Dermis microvascular lymphatic vessel endothelial cell (primary cell): ENCODE measurements around the gene HECTD4. TPM values are rescaled to one million over a fixed set of nuclear protein-coding genes. Genes with fewer than 3 reads are reported as not detected.

Experiments
- DNase-seq, 2 donors: peaks; one replicate each; pipeline versions ENCODE4 v3.0.0 to v3.0.0-alpha.2; 2010; ENCODE audit warnings: low read depth in 2 of 2
- total RNA-seq: library from RNA; depleted of rRNA; stranded (reverse); fragments of >200 nt; gene quantifications from 2 replicates; pipeline ENCODE4 v1.2.1, GENCODE V29; 2014

The HECTD4 gene
- total RNA-seq, 1 donor from 2014 or later: 11.2 TPM

DNA sequence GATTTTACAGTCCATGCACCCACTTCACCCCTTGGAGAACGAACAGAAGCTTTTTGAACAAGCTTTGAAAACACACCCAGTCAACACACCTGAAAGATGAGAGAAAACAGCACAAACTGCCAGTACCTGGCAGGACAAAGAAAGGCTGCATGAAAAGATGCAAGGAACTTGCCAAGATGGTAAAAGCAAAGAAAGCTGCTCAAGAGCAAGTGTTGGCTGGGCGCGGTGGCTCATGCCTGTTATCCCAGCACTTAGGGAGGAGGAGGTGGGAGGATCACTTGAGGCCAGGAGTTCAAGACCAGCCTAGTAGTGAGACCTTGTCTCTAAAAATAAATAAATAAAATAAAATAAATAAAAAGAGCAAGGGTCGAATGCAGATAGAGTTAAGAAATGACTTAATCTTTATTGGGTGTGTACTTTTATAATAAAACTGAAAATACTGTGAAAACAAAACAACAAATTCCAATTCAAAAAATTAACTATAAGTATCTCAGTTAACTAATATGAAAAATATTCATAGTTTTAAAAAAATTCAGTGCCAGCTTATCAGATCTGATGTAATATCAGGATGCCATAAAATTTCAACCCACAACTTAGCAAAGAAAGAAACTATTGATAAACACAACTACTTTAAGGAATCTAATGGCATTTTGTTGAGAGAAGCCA is 59.2 kb downstream of the HECTD4 start:
- no peak for DNase-seq

DNA sequence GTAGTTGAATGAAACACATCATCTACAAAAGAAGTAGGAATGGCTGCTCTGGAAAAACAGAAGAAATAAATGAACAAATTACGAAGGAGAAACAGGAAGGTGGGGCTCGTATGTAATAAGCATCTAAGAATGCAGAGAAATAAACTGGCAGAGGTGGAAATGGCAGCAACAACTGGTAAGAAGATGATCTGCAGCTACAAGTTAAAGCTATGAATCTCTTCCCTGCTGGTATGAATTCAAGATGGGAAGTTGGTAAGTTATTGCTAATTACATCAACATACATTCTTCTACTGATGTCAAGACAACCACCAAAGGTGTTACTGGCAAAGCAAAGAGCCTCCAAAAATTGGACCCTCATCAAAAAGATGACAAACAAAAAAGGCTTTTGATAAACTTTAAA is 59.8 kb downstream of the HECTD4 start:
- no peak for DNase-seq

DNA sequence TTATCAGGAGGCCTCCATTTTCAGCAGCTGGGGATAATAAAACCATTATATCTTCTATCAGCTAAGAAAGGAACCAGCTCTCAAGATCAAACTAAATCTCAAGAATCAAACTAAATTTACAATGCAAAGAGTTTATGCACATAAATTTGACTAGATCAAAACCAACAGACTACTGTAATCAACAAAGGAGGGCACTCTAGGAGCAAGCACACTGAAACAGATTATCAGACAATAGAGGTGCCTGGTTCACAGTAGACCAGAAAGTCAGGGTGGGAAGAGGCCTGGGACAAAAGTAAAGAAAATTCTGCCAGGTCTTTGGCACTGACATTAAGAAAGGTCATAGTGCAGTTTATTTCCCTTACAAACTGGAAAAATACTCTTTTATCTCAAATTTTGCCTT is 61.0 kb downstream of the HECTD4 start:
- DNase-seq: no peak

DNA sequence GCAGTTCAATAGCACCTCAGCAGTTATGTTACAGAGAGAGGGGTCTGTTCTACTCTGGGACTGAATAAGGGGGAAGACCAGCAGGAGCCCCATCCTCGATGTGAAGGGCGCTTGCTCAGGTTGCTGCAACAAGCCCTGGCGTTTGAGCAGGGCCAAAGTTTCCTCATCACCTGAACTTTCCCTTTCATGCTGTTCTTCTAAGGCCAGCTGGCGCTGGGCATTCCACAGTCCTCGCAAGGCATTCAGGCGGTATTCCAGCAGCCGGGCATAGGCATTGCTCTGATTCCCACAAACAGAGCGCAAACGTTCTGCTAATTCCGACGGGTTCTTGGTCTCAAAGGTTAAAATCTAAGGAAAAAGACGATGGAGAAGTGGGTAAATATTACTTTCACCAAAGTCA is 62.8 kb downstream of the HECTD4 start:
- DNase-seq: no peak

DNA sequence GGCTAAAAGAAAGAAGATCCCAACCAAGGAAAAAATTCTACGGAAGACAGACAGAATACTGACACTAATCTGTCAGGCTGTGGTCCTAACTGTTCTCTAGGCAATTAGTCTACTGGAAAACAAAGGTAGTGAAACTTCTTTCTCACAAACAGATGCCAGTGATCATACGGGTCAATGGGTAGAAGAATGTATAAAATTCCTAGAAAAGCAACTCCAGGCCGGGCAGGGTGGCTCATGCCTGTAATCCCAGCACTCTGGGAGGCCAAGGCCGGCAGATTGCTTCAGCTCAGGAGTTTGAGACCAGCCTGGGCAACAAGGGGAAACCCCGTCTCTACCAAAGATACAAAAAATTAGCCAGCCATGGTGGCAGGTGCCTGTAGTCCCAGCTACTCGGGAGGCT is 64.8 kb downstream of the HECTD4 start:
- DNase-seq: no peak

DNA sequence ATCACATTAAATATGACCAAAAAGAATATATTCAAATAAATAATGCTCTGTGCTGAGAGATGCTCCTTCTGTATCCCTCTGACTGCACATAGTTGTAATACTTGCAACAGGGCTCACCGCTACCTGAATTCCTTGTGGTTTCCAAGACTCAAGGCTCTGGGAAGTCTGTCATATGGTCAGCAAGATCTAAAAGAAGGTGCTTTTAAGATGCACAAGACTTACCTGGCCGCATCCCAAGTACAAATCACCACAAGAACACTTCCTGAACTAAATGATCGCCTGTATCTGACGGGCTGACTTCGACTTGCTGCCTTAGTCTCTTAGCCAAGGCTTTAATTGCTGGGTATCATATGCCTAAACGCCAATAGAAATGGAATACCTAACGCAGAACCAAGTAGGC is 67.2 kb downstream of the HECTD4 start:
- DNase-seq: no peak

DNA sequence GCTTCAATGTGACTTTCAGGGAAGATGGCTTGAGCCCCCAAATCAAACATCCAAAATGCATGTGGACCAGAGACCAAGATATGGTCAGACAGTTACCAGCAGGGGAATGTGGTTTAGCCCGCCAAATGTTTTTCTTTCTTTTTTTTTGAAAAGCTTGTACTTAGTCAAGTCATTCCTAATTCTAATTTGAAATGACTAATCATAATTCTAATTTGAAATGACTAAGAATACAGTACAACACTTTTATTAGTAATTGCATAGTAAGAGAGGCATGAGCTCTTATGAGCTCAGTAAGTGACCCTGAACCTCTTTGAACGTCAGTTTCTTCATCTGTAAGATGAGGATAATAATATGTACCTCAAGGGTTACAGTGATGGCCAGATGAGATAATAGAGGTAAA is 72.4 kb downstream of the HECTD4 start:
- no peak for DNase-seq

DNA sequence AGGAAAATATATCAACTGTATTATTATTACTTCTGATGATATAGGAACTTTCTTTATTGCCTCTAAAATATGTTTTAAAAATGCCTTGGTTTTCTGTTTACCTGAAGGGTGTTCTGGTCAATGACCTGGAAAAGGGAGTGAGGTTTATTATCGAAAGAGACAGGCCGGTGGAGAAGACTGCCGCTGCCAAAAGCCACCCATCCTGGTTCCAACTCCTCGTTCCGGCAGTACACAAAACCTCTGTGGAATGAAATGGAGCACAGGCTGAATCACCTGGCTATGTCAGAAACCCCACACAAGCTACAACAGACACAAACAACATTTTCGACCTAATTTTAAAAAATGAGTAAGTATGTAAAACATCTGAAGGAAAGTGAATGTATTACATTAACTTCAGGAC is 73.6 kb downstream of the HECTD4 start:
- no peak for DNase-seq

DNA sequence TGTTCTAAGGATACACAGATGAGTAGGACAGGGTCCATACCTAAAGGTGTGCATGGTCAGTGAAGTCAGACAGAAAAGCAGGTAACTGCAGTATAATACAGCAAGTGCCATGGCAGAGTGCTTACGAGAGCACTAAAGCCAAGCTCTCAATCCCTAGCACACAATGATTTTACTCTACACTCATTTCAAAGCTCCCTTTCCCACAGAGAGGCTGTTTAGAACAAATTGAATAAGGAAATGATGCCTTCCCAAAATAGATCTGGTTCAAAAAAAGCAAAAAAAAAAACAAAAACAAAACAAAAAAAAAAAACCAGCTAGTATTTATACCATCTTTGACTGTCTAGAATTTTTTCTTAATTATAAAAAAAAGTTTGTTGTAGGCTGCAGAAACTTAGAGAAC is 74.1 kb downstream of the HECTD4 start:
- no peak for DNase-seq

DNA sequence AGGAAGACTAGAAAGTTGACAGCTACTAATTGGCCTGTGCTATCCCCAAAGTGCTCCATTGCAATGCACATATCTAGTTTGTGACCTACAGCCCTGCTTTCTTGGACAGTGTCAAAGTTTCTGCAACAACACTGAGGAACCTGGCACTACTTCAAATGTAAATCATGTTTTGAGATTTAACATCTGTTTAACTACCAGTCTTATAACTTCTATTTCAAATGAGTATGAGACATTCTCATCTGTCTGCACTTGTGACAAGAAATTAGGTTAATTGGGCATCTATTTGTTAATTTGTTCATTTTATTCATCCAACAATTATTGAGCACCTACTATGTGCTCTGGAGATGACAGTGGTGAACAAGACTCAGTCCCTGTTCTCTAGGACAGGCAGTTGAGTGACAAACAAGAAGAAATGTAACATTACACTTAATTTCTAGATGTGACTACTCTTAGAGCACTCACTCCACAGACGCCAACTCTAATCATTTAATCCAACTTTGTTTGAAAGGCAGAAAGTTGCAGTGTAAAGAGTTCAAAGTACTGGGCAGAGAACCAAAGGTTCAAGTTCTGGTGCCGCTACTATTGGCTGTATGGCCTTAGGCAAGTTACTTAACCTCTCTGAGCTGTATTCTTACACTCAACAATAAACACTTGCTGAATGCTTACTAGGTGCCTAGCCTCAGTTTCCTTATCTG is 74.8 kb downstream of the HECTD4 start:
- no peak for DNase-seq

DNA sequence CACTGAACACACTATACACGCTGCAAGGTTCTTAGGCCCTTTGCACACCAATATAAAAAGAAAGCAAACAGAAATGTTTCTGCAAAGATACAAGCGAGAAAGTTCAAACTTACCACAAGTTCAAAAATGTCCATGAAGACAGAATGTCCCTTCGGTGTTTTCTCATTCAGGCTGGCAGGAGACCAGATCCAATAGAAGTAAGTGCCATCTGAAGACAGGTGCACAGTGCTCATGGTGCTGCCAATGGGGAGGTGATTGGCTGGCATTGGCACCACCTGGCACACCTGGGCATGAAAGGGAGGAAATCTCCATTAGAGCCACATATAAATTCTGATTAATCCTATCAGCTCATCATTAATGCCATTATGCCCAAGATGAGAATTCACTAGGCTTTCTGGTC is 76.3 kb downstream of the HECTD4 start:
- no peak for DNase-seq

DNA sequence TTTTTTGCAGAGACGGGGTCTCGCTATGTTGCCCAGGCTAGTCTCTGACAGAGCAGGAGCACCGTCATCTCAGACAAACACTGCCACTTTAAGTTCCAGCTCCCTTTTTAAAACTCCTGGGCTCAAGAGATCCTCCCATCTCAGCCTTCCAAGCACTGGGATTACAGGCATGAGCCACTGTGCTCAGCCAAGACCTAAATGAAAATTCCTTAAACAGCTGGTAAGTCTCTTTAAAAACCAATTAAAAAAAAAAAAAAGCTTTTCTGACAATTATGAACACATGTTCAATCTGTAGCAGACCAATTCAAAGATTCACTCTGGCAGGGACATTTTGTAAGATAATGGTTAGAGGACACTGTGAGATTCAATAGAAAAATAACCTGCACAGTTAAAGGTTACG is 77.8 kb downstream of the HECTD4 start:
- DNase-seq: no peak

DNA sequence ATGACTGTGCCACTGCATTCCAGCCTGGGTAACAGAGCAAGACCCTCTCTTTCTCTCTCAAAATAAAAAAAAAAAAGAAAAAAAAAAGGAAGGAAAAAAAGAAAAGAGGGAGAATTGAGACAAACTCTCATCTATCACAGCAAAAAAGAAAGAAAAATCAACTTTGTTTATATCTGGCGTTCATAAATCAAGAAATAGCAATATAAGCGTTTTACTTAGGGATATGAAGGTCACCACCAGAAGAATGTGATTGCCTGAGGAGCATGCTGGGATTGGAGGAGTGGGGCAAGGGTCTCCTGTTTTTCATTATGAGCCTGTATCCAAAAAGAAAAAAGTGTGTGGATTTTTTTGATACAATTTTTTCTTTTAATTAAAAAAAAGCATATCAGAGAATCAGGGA is 78.4 kb downstream of the HECTD4 start:
- no peak for DNase-seq

DNA sequence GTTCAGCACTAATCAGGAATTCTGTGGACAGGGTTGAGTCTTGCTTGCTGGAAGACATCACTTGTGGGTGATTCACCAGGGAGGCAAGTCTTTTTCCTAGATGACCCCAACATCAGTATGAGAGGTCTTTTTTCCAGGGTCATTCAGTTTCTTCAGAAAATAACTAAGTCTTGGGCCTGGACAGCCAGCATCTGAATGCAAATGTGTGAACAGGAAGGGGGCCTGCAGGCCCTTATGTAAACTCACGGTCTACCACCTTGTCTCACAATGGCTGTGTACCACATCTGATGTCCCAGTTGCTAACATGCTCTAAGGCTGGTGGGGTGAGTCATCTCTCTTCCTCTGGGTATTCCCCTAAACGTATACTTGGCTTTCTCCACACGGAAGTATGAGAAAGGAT is 79.2 kb downstream of the HECTD4 start:
- peak; percentile 3 to 88 for DNase-seq

DNA sequence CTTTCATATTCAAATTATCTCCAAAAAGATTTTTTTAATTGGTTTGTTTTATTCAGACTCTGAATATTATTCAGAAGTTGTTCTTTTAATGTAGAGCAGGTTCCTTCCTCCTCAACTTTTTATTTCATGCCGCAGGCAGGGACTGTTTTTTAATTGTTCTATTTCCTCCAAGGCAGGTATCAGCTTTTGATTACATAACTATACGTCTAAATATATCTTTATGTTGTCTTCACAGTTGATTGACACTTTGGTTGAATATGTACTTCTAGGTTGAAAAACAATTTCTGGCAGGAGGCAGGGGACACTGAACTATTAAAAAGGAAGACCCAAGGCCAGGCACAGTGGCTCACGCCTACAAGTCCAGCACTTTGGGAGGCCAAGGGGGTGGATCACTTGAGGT is 82.5 kb downstream of the HECTD4 start:
- no peak for DNase-seq

DNA sequence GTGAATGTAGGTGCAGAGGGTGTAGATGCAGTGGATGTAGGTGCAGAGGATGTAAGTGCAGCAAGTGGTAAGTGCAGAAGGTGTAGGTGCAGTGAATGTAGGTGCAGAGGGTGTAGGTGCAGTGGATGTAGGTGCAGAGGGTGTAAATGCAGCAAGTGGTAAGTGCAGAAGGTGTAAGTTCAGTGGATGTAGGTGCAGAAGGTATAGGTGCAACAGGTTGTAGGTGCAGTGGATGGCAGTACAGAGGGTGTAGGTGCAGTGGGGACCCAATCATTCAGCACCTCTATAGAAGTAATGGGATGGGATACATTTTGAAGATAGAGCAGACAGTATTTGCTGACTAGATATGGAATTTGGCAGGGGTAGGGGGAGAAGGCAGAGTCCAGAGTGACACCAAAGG is 85.0 kb downstream of the HECTD4 start:
- DNase-seq: no peak

DNA sequence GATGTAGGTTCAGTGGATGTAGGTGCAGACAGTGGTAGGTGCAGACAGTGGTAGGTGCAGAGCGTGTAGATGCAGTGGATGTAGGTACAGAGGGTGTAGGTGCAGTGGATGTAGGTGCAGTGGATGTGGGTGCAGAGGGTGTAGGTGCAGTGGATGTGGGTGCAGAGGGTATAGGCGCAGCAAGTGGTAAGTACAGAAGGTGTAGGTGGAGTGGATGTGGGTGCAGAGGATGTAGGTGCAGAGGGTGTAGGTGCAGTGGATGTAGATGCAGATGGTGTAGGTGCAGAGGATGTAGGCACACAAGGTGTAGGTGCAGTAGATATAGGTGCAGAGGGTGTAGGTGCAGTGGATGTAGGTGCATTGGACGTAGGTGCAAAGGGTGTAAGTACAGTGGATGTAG is 86.0 kb downstream of the HECTD4 start:
- no peak for DNase-seq

DNA sequence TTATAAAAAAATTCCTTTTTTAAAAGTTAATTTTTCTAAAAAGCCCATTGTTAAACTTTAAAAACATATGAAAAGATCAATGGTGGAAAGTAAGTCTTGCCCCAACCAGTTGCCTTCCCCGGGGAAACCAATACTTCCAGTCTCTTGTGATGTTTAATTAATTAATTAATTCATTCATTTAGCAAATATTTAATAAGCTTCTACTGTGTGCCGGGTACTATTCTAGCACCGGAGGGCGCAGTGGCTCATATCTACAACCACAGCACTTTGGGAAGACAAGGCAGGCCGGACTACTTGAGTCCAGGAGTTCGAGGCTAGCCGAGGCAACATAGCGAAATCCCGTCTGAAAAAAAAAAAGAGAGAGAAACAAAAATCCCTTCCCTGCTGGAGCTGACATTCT is 87.4 kb downstream of the HECTD4 start:
- DNase-seq: peak in 1 of 2 donors; percentile 36

DNA sequence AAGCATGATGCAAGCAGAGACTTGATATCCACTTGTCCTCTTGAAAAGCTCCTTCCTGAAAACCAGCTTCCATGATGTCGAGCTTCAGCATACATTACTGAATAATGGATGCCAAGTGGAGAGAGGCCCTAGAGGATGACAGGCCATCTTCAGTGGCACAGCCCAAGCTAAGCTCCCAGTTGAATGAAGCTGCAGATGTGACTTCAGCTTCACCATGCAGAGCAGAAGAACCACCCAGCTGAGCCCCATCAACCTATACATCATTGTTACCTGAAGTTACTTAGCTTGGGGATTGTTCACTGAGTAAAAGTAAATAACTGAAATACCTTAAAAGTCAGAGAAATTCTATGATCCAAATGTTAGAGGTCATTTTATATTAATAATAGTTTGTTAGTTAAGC is 93.6 kb downstream of the HECTD4 start:
- no peak for DNase-seq

DNA sequence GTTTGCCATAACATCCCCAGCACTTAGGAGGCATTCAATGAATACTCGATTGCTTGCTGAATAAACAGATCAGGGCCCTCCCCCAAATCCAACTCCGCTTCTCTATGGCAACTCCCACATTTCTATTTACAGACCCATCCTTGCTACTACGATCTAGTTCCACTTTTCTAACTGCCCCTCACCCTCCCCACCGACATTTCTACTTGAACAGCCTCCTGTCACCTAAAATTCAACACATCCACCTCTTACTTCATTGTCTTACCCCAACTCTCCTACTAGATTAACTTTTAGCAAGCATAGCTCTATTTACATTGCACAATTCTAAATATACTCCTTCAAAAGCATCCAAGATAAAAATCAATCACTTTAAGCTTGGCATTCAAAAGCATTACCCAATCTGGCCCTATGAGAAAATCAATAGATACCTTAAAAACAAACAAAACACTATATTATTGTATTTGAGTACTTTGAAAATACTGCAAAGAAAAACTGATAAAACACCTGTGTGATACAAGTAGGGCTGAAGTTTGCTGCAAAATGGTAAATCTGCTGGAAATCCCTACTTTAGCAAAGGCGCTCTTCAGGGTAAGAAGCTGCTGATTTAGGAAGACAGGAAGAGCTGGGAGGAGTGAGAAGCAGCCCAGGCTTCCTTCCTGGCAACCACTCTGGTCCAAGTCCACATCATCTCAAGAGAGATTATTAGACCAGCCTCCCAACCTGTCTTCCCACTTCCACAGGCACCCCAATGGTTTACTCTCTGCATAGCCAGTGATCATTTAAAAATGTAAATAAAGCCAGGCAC is 96.4 kb downstream of the HECTD4 start:
- no peak for DNase-seq

DNA sequence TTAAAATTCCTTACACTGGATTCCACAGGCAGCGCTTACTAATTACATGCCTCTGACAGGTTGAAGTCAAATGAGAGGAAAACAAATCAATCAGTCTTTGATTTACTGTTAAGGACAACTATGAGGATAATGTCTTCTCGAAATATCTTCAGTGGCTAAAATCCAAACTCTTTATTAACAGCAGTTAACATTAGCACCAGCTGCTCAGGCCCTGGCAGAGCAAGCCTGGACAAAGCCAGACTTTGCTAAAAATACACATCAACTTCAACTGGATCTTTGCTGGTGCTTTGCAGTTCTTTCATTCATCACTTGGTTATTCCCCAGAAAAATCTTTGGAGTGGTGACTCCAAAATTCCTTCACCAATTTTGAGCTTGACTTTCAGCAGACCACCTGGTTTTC is 98.7 kb downstream of the HECTD4 start:
- no peak for DNase-seq

DNA sequence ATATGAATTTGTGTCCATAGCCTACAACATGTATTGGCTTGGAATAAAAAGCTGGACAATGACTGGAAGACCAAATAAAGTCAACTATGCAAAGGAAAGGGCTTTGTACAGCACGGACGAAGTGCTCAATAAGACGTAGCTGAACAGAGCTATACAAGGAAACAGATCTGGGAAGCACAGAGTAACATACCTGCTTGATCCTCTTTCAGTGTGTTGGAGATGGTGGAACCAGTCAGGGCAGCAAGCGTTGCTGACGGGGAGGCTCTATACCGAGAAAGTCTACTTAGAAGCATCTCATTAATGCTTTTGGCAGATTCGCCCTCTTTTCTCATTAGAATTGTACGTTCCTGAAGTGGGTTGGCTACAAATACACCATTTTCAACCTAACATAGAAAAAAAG is 99.3 kb downstream of the HECTD4 start:
- no peak for DNase-seq

DNA sequence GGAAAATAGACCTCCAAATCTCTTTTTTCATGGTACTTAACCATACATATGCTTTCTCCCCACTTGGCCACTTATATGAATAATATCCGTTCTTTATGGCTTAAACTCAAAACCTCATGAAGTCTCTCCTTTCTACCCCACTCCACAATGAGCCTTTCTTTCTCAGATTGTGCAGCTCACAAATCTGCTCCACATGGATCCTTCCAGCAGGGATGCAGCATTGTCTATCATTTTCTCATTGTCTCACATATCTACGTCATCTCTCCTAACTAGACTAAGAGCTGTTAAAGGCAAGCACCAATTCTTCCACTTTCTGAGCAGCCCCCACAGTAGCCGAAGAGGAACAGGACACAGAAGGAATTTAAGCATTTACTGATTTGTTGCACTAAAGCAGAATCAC is 106.4 kb downstream of the HECTD4 start:
- DNase-seq: no peak
